T-helper 1 cell treated with Interleukin-12 subunit alpha and Interleukin-12 subunit beta and Interleukin-4 antibody, amounts not matched to agents 30 μg/mL and 1 μg/mL, for 36 hours (primary cell): ENCODE measurements around the gene DENND4A.

Experiments
- H3K27ac Mint-ChIP-seq: one replicate; pipeline ENCODE4 v1.8.0; 2021; ENCODE audit warnings: mild to moderate bottlenecking, mixed read lengths
- H3K27me3 Mint-ChIP-seq: one replicate; pipeline ENCODE4 v1.8.0; 2021; ENCODE audit warnings: low read depth, mixed read lengths
- H3K36me3 Mint-ChIP-seq: one replicate; pipeline ENCODE4 v1.8.0; 2021; ENCODE audit warnings: low read depth, mixed read lengths
- H3K4me1 Mint-ChIP-seq: one replicate; pipeline ENCODE4 v1.8.0; 2021; ENCODE audit warnings: low read depth, mixed read lengths
- H3K4me3 Mint-ChIP-seq: one replicate; pipeline ENCODE4 v1.8.0; 2021; ENCODE audit warnings: mild to moderate bottlenecking, moderate library complexity, mixed read lengths
- H3K9me3 Mint-ChIP-seq: one replicate; pipeline ENCODE4 v1.8.0; 2021; ENCODE audit warnings: mixed read lengths

Gene DENND4A

GRCh38 chr15:65641768-65642475 lies 150.2 kb downstream of the DENND4A start:
- Mint-ChIP-seq H3K4me3 (no peak overlapping the region), H3K27me3 (no peaks in the 10 kb centered on the region), H3K27ac (no peak overlapping the region), H3K4me1 (peaks cover 9% of the 10 kb centered on the region), H3K9me3 (no peaks in the 10 kb centered on the region), H3K36me3 (peaks cover under 1% of the 10 kb centered on the region)

- no peak overlapping the region for H3K4me3 Mint-ChIP-seq
- H3K36me3 Mint-ChIP-seq: no peaks in the 10 kb centered on the region
- peaks cover 9% of the 10 kb centered on the region for H3K4me1 Mint-ChIP-seq
- no peaks in the 10 kb centered on the region for H3K27me3 Mint-ChIP-seq
- no peaks in the 10 kb centered on the region for H3K9me3 Mint-ChIP-seq
- H3K27ac Mint-ChIP-seq: no peak overlapping the region
Measured at GRCh38 chr15:65639509-65639908, 152.6 kb downstream of the DENND4A start.

DNA sequence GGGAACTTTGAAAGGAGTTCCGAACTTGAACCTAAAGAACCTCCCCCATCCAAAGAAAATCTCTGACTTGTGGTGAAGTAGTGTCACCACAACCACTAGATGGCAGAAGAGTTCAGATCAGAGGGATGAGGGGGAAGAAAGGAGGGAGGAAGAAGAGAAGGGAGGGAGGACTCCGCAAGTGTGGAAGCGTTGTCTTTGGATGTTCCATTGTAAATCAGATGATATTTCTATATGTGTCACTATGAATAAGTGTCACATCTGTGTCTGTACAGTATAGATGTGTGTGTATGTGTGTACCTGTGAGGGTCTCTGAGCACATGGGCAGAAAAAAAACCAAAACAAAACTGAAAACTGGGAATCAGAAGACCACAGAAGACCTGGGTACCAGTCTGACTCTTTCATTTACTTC lies 153.4 kb downstream of the DENND4A start:
- Mint-ChIP-seq H3K4me1 (peaks cover 9% of the 10 kb centered on the region), H3K27ac (no peak overlapping the region), H3K9me3 (no peaks in the 10 kb centered on the region), H3K27me3 (no peaks in the 10 kb centered on the region), H3K36me3 (no peaks in the 10 kb centered on the region), H3K4me3 (peak overlapping the region; percentile 4)

- no peak overlapping the region for H3K27ac Mint-ChIP-seq
- H3K27me3 Mint-ChIP-seq: no peaks in the 10 kb centered on the region
- no peak overlapping the region for H3K4me3 Mint-ChIP-seq
Measured at GRCh38 chr15:65638109-65638508, 154.0 kb downstream of the DENND4A start.

GRCh38 chr15:65634356-65634755 lies 157.7 kb downstream of the DENND4A start:
- no peaks in the 10 kb centered on the region for H3K36me3 Mint-ChIP-seq
- H3K9me3 Mint-ChIP-seq: no peaks in the 10 kb centered on the region
- H3K27me3 Mint-ChIP-seq: no peaks in the 10 kb centered on the region
- H3K4me1 Mint-ChIP-seq: peaks cover 19% of the 10 kb centered on the region
- H3K4me3 Mint-ChIP-seq: no peak overlapping the region
- H3K27ac Mint-ChIP-seq: no peak overlapping the region

More at GRCh38 chr15:65638109-65638508, 154.0 kb downstream of the DENND4A start:
- Mint-ChIP-seq H3K9me3 (no peaks in the 10 kb centered on the region), H3K4me1 (peaks cover 9% of the 10 kb centered on the region), H3K36me3 (no peaks in the 10 kb centered on the region)

DNA sequence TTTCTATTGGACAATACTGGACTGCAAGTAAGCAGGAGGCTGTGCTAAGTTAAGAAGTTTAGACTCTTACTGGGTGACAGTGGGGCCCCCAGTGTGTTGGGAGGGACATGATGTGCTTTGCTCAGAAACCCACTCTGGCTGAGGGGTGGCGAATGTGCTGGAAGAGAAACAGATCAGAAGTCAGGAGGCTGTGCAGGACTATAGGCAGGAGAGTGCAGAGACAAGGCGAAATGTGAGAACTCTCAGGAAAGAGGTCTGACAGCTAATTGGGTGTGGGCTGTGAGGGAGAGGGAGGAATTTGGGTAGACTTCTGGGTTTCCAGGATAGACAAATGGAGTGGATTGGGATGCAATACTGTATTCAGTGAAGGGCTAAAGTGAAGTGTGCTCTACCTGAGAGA lies 158.3 kb downstream of the DENND4A start:
- Mint-ChIP-seq H3K4me1 (peaks cover 15% of the 10 kb centered on the region), H3K36me3 (no peaks in the 10 kb centered on the region), H3K27ac (no peak overlapping the region), H3K4me3 (no peak overlapping the region), H3K27me3 (no peaks in the 10 kb centered on the region), H3K9me3 (no peaks in the 10 kb centered on the region)

DNA sequence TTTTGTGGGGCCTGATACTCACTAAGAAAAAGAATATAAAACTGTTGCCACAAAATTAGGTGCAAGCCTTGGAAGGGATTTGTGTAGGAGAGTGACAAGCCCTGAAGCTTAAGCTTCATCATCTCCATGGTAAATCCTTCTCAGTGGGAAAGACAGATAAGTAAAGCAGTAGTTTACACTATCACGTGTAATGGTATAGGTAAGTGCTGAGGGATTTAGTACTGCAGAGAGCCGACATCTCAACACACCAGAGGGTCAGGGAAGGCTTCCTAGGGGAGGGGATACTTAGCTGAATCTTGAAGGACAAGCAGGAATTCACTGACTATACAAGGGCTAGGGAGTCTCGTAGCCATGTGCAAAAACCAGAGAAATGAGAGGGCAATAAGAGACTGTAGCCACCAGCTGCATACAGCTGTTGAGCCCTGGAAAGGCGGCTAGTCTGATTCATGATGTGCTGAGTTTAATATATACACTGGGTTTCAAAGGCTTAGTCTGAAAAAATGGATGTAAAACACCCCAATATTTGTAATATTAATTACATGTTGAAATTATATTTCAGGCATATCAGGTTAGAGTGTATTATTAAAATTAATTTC lies 159.2 kb downstream of the DENND4A start:
- H3K4me3 Mint-ChIP-seq: no peak overlapping the region
- H3K27me3 Mint-ChIP-seq: no peaks in the 10 kb centered on the region
- H3K4me1 Mint-ChIP-seq: peaks cover 10% of the 10 kb centered on the region
- no peak overlapping the region for H3K27ac Mint-ChIP-seq
- H3K36me3 Mint-ChIP-seq: no peaks in the 10 kb centered on the region
- H3K9me3 Mint-ChIP-seq: no peaks in the 10 kb centered on the region

GRCh38 chr15:65631503-65631902 lies 160.6 kb downstream of the DENND4A start:
- no peak overlapping the region for H3K4me3 Mint-ChIP-seq
- H3K36me3 Mint-ChIP-seq: no peaks in the 10 kb centered on the region
- H3K9me3 Mint-ChIP-seq: no peaks in the 10 kb centered on the region
- H3K27ac Mint-ChIP-seq: no peak overlapping the region
- H3K4me1 Mint-ChIP-seq: peaks cover 10% of the 10 kb centered on the region
- no peaks in the 10 kb centered on the region for H3K27me3 Mint-ChIP-seq

GRCh38 chr15:65630760-65631159 lies 161.3 kb downstream of the DENND4A start:
- Mint-ChIP-seq H3K4me1 (peaks cover 10% of the 10 kb centered on the region), H3K4me3 (no peak overlapping the region), H3K9me3 (no peaks in the 10 kb centered on the region), H3K27ac (no peak overlapping the region), H3K36me3 (no peaks in the 10 kb centered on the region), H3K27me3 (no peaks in the 10 kb centered on the region)

GRCh38 chr15:65629548-65629947 lies 162.5 kb downstream of the DENND4A start:
- peaks cover 10% of the 10 kb centered on the region for H3K4me1 Mint-ChIP-seq
- no peaks in the 10 kb centered on the region for H3K36me3 Mint-ChIP-seq
- H3K9me3 Mint-ChIP-seq: no peaks in the 10 kb centered on the region
- no peaks in the 10 kb centered on the region for H3K27me3 Mint-ChIP-seq
- H3K4me3 Mint-ChIP-seq: no peak overlapping the region
- H3K27ac Mint-ChIP-seq: no peak overlapping the region

GRCh38 chr15:65626856-65627255 lies 165.2 kb downstream of the DENND4A start:
- Mint-ChIP-seq H3K9me3 (no peaks in the 10 kb centered on the region), H3K4me1 (peaks cover 10% of the 10 kb centered on the region), H3K4me3 (no peak overlapping the region), H3K27ac (no peak overlapping the region), H3K27me3 (no peaks in the 10 kb centered on the region), H3K36me3 (peaks cover 3% of the 10 kb centered on the region)

GRCh38 chr15:65623103-65623502 lies 169.0 kb downstream of the DENND4A start:
- Mint-ChIP-seq H3K4me3 (no peak overlapping the region), H3K9me3 (no peaks in the 10 kb centered on the region), H3K4me1 (no peaks in the 10 kb centered on the region), H3K27me3 (no peaks in the 10 kb centered on the region), H3K27ac (no peak overlapping the region), H3K36me3 (peaks cover 3% of the 10 kb centered on the region)

- Mint-ChIP-seq H3K4me3 (no peak within 1 kb of the TSS), H3K27me3 (no peaks in the 10 kb centered on the region), H3K4me1 (no peaks in the 10 kb centered on the region), H3K36me3 (peaks cover 3% of the 10 kb centered on the region), H3K9me3 (no peaks in the 10 kb centered on the region), H3K27ac (no peak within 1 kb of the TSS)
Measured at GRCh38 chr15:65621638-65622037, 170.5 kb downstream of the DENND4A start, which contains the start of gene SLC24A1. Gene SLC24A1, plus strand, starts transcription at chr15:65621938. Its CDS starts 2,143 bp downstream, at chr15:65624081.

GRCh38 chr15:65620833-65621232 lies 171.3 kb downstream of the DENND4A start:
- Mint-ChIP-seq H3K4me1 (no peaks in the 10 kb centered on the region), H3K27me3 (no peaks in the 10 kb centered on the region), H3K9me3 (no peaks in the 10 kb centered on the region), H3K36me3 (peaks cover 3% of the 10 kb centered on the region), H3K4me3 (no peak overlapping the region), H3K27ac (no peak overlapping the region)

- peaks cover 3% of the 10 kb centered on the region for H3K36me3 Mint-ChIP-seq
- no peak overlapping the region for H3K4me3 Mint-ChIP-seq
- no peaks in the 10 kb centered on the region for H3K9me3 Mint-ChIP-seq
- no peaks in the 10 kb centered on the region for H3K4me1 Mint-ChIP-seq
- no peaks in the 10 kb centered on the region for H3K27me3 Mint-ChIP-seq
- no peak overlapping the region for H3K27ac Mint-ChIP-seq
Measured at GRCh38 chr15:65619626-65620290, 172.3 kb downstream of the DENND4A start.
